Osteoblast (primary cell): Measurements from ENCODE around the gene BHLHE40. TPM values are rescaled to one million over a fixed set of nuclear protein-coding genes. Genes with fewer than 3 reads are reported as not detected.
A peak's percentile ranks its signal among the peaks of the same experiment; 100 is the strongest.

Source experiments
- DNase-seq: peaks from one replicate; pipeline ENCODE4 v3.0.0; 2011; ENCODE audit warnings: low spot score, mixed read lengths; ENCODE audit not compliant: insufficient read length; ENCODE audit errors: missing footprints
- H2AFZ ChIP-seq: 2 replicates; pipeline ENCODE4 v1.6.0; 2011; ENCODE audit warnings: mild to moderate bottlenecking, low read length
- H3K27ac ChIP-seq: 2 replicates; pipeline ENCODE4 v1.5.1; 2011; ENCODE audit warnings: mild to moderate bottlenecking, low read depth, low read length, moderate library complexity
- H3K27me3 ChIP-seq: 2 replicates; pipeline ENCODE4 v1.6.0; 2012; ENCODE audit warnings: mild to moderate bottlenecking, control low read depth, inconsistent platforms, low read length, moderate library complexity; ENCODE audit not compliant: insufficient read depth
- H3K36me3 ChIP-seq: 2 replicates; pipeline ENCODE4 v1.5.1; 2011; ENCODE audit warnings: mild to moderate bottlenecking, low read length, control low read depth, moderate library complexity; ENCODE audit not compliant: insufficient read depth
- H3K4me1 ChIP-seq: 2 replicates; pipeline ENCODE4 v1.5.1; 2011; ENCODE audit warnings: mild to moderate bottlenecking, low read length, control low read depth, moderate library complexity; ENCODE audit not compliant: insufficient read depth
- H3K4me2 ChIP-seq: 2 replicates; pipeline ENCODE4 v1.6.0; 2011; ENCODE audit warnings: mild to moderate bottlenecking, low read length; ENCODE audit not compliant: insufficient read depth
- H3K4me3 ChIP-seq: fragments of 200-600 bp; sonication (generic); 3 replicates; pipeline ENCODE4 v1.5.1; 2012; ENCODE audit warnings: mild to moderate bottlenecking, low read length, inconsistent platforms; ENCODE audit not compliant: insufficient read depth
- H3K79me2 ChIP-seq: 2 replicates; pipeline ENCODE4 v1.6.0; 2012; ENCODE audit warnings: mild to moderate bottlenecking, low read length, control low read depth, inconsistent platforms; ENCODE audit not compliant: insufficient read depth
- H3K9me3 ChIP-seq: 2 replicates; pipeline ENCODE4 v1.5.1; 2011; ENCODE audit warnings: low read depth, low read length, control low read depth
- H4K20me1 ChIP-seq: 2 replicates; pipeline ENCODE4 v1.6.0; 2012; ENCODE audit warnings: mild to moderate bottlenecking, low read length, control low read depth; ENCODE audit not compliant: insufficient read depth
- total RNA-seq: library from RNA; depleted of rRNA; stranded (reverse); fragments of >200 nt; gene quantifications from 2 replicates; pipeline ENCODE4 v1.2.3, GENCODE V29; 2012
- TF ChIP-seq, protein P1 (sequence below): IDR thresholded peaks from 2 replicates; pipeline ENCODE4 v1.5.1; 2011; ENCODE audit warnings: mild to moderate bottlenecking, low read depth, low read length, moderate library complexity; ENCODE audit errors: extremely low read depth

Gene BHLHE40
- total RNA-seq, 1 donor: 70.2 TPM

DNA sequence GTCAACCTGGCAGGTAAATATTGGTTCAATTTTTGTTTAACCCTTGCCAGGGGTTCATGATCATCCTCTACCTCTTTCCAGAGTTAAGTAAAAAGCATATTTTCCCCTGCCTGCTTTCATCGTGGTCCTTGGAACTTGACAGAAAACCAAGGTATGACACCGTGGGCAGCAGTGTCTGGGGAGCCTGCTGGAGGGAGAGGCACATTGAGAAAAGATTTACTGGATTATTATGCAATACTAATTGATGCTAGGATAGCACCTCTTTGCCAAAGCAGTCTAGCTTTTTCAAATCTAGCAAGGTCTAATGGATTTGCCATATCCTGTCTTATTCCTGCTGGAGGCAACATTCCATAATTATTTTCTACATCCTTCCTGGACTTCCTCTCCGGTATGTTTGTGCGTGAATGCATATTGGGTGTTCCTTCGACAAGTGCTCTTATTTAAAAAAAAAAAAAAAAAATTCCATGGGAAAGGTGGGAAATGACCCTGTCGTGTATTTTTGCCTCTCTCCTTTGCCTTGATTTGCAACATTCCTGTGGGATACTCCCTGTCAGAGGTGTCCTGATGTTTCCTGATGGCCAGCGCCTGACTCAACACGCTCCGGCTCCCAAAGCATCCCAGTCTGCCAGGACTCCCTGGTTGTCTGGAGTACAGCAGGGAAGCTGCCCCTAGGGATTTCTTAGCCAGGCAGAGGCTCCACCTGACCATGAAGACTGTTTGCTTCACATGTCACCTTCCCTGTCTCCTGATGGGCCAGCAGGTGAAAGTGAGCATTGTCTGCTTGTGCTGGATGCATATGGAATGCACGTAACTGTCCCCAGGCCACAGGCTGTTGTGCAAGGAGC is 6.3 kb downstream of the BHLHE40 start:
- H3K4me1 ChIP-seq: peaks cover 68% of the 10 kb centered on the region
- H3K79me2 ChIP-seq: peaks cover 40% of the 10 kb centered on the region
- no peaks in the 10 kb centered on the region for H3K27me3 ChIP-seq
- peak overlapping the region; percentile 92 for H3K27ac ChIP-seq
- no peak overlapping the region for H2AFZ ChIP-seq
- H3K9me3 ChIP-seq: no peaks in the 10 kb centered on the region
- peak overlapping the region; percentile 68 for H3K4me3 ChIP-seq
- peaks cover 17% of the 10 kb centered on the region for H4K20me1 ChIP-seq
- TF ChIP-seq, protein P1, sequence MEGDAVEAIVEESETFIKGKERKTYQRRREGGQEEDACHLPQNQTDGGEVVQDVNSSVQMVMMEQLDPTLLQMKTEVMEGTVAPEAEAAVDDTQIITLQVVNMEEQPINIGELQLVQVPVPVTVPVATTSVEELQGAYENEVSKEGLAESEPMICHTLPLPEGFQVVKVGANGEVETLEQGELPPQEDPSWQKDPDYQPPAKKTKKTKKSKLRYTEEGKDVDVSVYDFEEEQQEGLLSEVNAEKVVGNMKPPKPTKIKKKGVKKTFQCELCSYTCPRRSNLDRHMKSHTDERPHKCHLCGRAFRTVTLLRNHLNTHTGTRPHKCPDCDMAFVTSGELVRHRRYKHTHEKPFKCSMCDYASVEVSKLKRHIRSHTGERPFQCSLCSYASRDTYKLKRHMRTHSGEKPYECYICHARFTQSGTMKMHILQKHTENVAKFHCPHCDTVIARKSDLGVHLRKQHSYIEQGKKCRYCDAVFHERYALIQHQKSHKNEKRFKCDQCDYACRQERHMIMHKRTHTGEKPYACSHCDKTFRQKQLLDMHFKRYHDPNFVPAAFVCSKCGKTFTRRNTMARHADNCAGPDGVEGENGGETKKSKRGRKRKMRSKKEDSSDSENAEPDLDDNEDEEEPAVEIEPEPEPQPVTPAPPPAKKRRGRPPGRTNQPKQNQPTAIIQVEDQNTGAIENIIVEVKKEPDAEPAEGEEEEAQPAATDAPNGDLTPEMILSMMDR: no peak
- DNase-seq: no peak
- H3K4me2 ChIP-seq: peak overlapping the region; percentile 62
- H3K36me3 ChIP-seq: peaks cover 43% of the 10 kb centered on the region

DNA sequence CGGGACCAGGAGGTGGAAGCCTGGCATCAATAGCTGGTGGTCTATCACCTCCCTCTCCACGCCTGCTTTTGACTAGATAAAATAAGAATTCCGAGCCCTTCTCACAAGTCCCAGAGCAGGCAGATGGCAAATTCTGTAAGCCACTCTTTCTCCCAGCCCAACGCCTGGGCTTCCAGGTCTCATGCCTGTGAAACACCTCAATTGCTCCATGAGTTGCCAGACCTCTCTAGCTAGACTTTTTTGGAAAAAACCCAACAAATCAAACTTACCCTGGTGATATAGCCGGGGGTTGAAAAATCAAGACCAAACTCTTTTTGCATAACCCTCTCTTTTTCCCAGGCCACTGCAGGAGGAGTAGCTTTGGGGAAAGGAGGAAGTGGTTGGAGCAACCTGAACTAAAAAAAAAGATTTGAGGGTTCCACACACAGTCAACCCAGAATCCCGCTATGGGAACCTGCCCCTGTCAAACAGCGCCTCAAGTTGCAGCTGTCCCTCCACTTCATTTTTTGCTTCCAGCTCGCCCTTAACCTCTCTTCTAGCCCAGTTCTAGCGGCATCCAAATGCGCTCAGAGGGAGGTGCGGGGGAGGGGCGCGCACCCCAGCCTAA is 7.0 kb downstream of the BHLHE40 start:
- Histone ChIP-seq H3K4me3 (peak overlapping the region; percentile 68), H3K9me3 (no peaks in the 10 kb centered on the region)

DNA sequence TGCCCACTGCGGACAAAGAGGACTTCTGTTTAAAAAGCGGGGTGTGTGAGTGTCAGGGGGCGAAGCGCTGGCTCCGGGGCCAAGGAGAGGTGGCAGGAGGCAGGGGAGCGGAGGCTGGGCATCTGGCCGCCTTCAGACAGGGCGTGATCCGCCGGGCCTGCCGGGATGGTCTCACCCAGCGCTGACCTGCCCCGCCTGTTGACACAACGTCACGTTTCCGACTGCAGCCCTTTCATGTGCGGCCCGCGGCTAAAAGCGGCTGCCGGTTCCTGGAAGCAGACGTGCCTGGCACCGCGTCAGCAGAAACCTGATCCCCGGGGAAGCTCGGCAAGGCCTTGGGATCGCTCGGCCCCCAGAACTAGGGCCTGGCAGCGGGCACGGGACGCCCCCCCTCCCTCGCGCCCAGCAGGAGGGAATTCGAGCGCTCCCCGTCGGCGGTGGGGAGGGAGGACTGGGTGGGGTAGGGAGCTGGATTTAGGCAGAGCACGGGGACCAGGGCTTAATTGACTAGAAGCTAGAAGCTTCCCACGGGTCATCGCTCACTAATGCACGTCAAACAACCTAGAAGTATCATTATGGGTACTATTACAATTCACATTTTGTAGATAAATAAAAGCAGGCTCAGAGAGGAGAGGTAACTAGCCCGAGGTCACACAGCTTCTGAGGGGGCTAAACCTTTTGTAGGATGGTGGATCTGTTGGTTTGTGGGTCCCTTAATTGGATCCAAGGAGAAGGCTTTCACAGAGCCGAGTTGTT is 7.7 kb downstream of the BHLHE40 start:
- Histone ChIP-seq H3K9me3 (no peaks in the 10 kb centered on the region), H3K4me3 (peak overlapping the region; percentile 68), H3K27ac (peak overlapping the region; percentile 92), H3K27me3 (no peaks in the 10 kb centered on the region), H2AFZ (peak overlapping the region; percentile 10), H3K4me2 (peak overlapping the region; percentile 62), H3K4me1 (peaks cover 61% of the 10 kb centered on the region), H4K20me1 (peaks cover 14% of the 10 kb centered on the region), H3K79me2 (peaks cover 27% of the 10 kb centered on the region), H3K36me3 (peaks cover 31% of the 10 kb centered on the region)
- TF ChIP-seq, protein P1: no peak
- peak; percentile 93 for DNase-seq

More for the DNA sequence above, 7.0 kb downstream of the BHLHE40 start:
- TF ChIP-seq, protein P1: no peak
- H2AFZ ChIP-seq: peak overlapping the region; percentile 10
- H3K27ac ChIP-seq: peak overlapping the region; percentile 92
- peak; percentile 86 for DNase-seq
- no peaks in the 10 kb centered on the region for H3K27me3 ChIP-seq
- peaks cover 65% of the 10 kb centered on the region for H3K4me1 ChIP-seq
- H3K36me3 ChIP-seq: peaks cover 37% of the 10 kb centered on the region
- H4K20me1 ChIP-seq: peaks cover 17% of the 10 kb centered on the region
- H3K79me2 ChIP-seq: peaks cover 33% of the 10 kb centered on the region
- H3K4me2 ChIP-seq: peak overlapping the region; percentile 62
